Measurements from ENCODE around the gene FAM110A.
"Not testable (repeated sequence)": the region's sequence is repeated elsewhere in the genome, so short reads cannot be mapped to it uniquely, and the experiment has no call there.

The FAM110A gene
- 6.5 to 14.6 reads per million in 2 experiments for total RNA-seq

DNA sequence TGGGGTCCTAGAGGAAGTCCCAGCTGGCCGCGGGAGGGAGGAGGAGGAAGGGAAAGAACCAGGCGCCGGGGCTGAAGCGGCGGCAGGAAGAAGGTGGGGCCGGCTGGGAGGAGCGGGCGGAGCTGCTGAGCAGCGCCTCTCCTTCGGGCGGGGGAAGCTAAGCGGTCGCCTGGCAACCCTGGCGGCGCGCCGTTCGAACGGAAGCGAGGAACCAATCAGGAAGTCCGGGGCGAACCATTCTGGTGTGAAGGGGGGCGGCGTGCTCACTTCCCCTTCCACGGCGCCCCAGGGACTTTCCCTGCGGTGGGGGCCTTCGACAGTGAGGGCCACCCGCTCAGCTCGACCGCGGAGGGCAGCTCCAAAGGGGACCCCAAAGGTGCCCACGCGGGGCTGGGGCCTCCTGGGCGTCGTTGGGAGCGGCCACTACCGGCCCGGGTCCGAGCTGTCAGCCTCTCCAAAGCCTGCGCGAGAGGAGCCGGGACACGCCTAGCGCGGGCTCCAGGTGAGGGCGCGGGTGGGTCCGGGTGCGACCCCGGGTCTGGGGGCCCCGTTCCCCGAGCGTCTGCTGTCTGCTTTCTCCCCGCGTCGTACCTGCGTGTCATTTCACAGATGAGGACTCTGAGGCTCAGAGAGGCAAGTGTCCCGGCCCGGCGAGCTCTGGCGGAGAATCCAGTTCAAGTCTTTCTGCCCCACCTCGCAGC lies at the start of gene FAM110A:
Gene FAM110A, plus strand, starts transcription at position 266 of the 701 bp plus-strand sequence. CDS start 11,090 bp downstream, outside the sequence.
- peak; percentile 93 for DNase-seq (ENCODE audit: low read depth)

- no peak for DNase-seq (ENCODE audit: low read depth)
These were observed 45.7 kb upstream of the FAM110A start for GRCh38 chr20:787825-788224.

- no peak for DNase-seq (ENCODE audit: low read depth)
These were observed 42.5 kb upstream of the FAM110A start for GRCh38 chr20:791056-791455.

DNA sequence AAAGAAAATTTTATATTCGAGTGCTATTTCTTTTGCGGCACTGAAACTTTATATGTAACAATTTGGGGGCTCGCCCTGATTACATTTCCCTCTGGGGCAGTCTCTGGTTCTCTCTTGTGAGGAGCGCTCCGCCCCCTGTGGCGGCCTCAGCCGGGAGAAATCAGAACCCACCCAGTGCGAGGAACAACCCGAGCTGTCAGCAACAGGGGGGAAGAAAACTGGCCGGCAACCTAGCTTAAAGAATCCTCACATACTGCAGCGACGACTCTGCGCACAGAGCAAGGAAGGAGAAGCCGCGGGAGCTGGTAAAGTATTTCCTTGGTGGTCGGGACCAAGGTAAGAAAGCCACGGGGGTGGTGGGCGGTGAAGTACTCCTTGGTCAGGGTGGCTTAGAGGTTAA lies 41.3 kb upstream of the FAM110A start:
- no peak for DNase-seq (ENCODE audit: low read depth)

GRCh38 chr20:796921-797320 lies 36.6 kb upstream of the FAM110A start:
- no peak for DNase-seq (ENCODE audit: low read depth)

DNA sequence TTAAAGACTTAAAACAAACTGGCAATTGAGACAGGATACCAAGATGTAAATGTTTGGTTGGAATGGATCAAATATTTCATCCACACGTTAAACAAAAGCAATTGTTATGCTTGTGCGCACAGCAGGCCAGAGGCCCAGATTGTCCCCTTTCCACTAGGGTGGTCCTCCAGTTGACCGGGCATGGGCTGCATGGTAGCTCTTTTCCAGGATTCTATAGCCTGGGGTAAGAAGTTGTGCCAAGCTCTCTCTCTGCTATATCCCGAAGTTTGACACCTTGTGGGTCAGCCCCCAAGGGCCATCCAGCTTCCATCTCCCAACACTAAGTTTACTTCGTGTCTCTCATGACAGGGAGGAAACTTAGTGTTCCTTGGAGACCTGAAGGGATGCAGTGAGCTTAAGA lies 34.8 kb upstream of the FAM110A start:
- not testable (repeated sequence) for DNase-seq (ENCODE audit: low read depth)

GRCh38 chr20:800026-800425 lies 33.5 kb upstream of the FAM110A start:
- not testable (repeated sequence) for DNase-seq (ENCODE audit: low read depth)

- DNase-seq (ENCODE audit: low read depth), result no peak
These were observed 31.8 kb upstream of the FAM110A start for GRCh38 chr20:801678-802077.

DNA sequence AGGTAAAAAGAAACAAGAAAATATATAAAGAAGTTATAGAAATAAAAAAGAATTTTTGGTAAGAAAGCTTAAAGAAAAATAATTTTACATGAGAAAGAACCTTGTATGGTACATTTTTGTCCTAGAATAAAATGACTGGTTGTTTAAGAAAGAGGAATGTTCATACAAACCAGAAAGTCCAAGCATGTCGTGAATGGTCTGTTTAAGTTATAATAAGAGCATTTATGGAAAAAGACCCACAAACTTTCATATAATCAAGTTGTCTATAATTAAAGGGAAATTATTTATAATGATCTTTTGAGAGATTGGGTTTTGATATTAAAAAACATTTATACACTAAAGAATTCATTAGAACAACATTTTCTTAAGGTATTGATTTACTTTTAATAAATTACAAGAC lies 27.8 kb upstream of the FAM110A start:
- no peak for DNase-seq (ENCODE audit: low read depth)

GRCh38 chr20:811776-812434 lies 21.6 kb upstream of the FAM110A start:
- DNase-seq (ENCODE audit: low read depth), result not testable (repeated sequence)

DNA sequence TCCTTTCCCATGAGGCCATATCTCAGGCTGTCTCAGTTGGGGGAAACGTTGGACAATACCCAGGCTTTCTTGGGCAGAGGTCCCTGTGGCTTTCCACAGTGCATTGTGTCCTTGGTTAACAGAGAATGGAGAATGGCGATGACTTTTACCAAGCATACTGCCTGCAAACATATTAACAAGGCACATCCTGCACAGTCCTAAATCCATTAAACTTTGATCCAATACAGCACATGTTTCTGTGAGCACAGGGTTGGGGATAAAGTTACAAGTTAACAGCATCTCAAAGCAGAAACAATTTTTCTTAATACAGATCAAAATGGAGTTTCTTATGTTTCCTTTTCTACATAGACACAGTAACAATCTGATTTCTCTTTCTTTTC lies 21.1 kb upstream of the FAM110A start:
- not testable (repeated sequence) for DNase-seq (ENCODE audit: low read depth)

- no peak for DNase-seq (ENCODE audit: low read depth)
These were observed 20.1 kb upstream of the FAM110A start for GRCh38 chr20:813390-813789.

DNA sequence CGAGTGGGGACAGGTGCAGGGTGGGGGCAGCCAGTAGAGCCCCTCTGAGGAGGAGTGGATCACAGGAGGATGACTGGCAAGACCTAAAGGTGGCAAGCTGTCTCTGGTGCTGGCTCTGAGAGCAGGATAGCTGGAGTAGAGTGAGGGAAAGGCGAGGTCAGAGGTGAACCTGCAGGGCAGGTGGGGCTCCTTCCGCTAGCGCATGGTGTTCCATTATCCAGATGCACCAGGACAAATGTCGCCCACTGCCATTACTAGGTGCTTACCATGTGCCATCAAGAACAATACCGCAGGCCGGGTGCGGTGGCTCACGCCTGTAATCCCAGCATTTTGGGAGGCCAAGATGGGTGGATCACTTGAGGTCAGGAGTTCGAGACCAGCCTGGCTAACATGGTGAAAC lies 18.3 kb upstream of the FAM110A start:
- DNase-seq (ENCODE audit: low read depth), result no peak

DNA sequence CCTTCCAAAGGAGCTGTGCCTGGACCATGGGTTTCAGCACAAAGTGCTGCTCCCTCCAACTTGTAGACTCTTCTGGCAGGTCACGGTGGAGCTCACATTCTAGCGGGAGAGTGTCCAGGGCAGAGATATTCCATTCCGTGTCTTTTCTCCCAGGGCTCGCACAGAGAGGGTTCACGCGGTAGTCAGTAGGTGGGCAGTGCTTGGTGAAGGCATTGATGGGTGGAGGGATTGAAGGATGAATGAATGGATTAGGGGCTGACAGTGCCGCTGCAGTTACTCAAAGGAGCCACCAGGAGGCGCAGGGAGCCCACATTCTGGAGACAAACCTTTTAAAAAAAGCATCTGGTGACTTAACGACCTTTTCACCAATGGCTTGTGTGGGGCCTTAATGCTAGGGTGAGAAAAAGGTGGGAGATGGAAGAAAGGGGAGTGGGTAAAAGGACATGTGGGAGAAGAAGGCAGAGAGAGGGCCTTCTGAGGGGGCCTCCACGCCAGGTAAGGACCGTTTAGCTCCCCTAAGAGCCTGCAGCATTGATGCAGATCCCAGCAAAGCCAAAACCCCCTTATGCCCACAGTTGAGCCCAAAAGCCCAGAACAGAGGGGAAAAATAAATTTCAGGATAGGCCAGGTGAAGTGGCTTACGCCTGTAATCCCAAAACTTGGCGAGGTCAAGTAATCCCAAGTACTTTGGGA lies 17.5 kb upstream of the FAM110A start:
- DNase-seq (ENCODE audit: low read depth), result peak; percentile 53

GRCh38 chr20:818001-818664 lies 15.4 kb upstream of the FAM110A start:
- DNase-seq (ENCODE audit: low read depth), result no peak

- DNase-seq (ENCODE audit: low read depth), result no peak
These were observed 13.7 kb upstream of the FAM110A start for GRCh38 chr20:819680-820322.

- no peak for DNase-seq (ENCODE audit: low read depth)
These were observed 13.1 kb upstream of the FAM110A start for GRCh38 chr20:820323-820953.

GRCh38 chr20:821046-821730 lies 12.3 kb upstream of the FAM110A start:
- no peak for DNase-seq (ENCODE audit: low read depth)

DNA sequence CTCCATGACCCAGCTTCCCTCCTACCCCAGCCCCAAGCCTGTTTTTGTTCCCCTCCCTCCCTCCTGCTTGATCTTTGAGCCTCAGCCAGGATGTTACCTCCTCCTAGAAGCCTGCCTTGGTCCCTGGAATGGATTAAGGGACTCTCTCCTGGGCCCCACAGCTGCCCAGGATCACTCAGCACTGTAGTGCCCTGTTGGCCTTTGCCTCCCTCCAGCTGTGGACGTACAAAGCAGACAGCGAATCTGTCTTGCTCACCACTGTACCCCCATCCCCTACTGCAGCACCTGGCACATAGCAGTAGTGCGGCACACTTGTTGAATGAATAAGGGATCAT lies 11.8 kb upstream of the FAM110A start:
- no peak for DNase-seq (ENCODE audit: low read depth)

DNA sequence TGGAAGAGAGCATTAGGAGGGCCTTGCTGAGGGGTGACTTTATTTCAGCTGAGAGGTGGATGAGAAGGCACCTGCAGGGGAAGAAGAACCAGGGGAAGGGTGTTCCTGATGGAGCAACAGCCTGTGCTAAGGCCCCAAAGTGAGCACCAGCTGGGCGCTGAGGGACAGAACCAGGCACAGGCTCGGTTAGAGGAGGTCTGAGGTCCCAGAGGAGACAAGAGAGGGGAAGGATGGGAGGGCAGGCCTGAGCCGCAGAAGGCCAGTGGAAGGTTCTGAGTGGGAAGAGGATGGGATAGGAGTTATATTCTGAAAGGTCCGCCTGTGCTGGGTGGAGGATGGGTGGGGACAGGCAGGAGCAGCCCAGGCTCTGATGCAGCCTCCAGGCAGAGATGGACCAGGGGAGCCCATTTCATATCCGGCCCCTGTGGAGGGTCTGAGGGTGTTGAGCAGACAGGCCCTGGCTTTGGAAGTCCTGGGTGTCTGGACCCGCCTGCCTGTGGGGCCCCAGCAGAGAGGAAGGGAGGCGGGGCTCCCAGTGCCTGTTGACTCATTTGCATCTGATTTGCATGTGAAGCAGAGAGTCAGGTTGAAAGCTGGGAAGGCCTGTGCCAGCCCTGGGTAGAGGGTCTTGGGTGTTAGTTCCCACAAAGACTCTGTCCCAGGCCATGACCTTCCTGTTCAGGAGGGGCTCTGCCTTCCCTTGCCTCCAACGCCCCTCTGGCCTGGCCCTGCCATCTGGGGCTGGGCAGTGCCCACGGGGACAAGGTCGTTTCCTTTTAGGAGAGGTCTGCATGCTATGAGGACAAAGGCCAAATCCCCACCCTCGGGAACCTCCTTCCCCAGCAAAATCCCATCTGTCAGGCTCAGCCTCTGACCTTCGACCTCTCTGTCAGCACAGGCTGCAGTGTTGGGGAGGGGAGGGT lies 10.6 kb upstream of the FAM110A start:
- DNase-seq (ENCODE audit: low read depth), result no peak
